NCI-H1092 (cell line): ENCODE data around the gene KNTC1.
"Not testable (repeated sequence)": the region's sequence is repeated elsewhere in the genome, so short reads cannot be mapped to it uniquely, and the experiment has no call there.

Source experiments
- DNase-seq: peaks from one replicate; lab custom pipeline; 2025; lab: John Stamatoyannopoulos, UW

KNTC1 gene

DNA sequence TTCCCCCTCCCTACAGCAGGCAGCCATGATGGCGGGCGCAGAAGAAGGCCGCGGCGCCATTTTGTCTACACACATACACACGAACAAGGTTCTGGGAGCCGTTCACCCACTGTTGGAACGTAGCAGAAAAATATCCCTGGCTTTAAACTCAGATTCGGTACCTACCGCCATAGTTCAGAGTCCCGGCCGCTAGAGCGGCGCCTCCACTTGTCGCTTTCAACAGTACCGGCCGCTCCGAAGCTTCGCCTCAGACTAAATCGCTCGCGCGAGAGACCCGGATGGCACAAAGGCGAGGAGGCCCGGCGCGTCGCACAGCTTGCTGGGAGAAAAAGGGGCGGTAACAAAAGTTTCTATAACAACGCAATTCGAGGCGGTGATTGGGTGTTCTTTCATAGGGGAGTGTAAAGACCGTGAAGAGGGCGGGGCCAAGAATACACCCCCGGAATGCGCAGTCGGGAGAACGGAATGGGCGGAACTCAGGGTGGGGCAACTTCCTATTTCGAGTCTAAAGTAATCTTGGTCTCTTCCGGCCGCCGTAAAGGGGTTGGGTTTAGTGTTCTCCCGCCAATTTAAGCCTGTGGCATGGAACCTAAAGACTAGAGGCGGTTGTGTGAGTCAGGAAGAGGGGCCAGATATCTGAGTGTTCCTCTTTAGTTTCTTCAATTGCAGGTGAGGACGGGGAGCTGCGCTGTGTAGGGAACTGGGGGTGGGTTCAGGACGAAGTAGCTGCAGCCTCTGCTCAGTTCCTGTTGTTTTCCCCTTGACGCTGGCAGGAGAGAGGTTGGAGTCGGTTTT, at the start of gene KNTC1, which contains the start of gene RSRC2:
Gene KNTC1, plus strand, starts transcription at position 567 of the 795 bp plus-strand sequence. CDS start 2,815 bp downstream, outside the sequence.
Gene RSRC2, minus strand, starts transcription at position 254 of the 795 bp plus-strand sequence. Its CDS starts 83 bp downstream, at position 171.
- DNase-seq: peak; percentile 98

DNA sequence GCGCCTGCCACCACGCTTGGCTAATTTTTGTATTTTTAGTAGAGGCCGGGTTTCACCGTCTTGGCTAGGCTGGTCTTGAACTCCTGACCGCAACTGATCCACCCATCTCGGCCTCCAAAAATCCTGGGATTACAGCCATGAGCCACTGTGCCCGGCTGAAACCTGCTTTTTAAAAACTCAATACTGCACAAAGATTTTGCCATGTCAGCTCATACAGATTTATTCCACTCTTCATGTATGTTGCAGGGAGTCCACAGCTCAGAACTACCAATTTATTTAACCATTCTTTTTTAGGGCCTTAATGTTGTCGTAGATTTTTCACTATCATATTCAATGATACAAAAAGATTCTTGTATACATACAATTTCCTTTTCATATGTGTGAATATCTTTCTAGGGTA, 46.3 kb upstream of the KNTC1 start:
- DNase-seq: no peak

DNA sequence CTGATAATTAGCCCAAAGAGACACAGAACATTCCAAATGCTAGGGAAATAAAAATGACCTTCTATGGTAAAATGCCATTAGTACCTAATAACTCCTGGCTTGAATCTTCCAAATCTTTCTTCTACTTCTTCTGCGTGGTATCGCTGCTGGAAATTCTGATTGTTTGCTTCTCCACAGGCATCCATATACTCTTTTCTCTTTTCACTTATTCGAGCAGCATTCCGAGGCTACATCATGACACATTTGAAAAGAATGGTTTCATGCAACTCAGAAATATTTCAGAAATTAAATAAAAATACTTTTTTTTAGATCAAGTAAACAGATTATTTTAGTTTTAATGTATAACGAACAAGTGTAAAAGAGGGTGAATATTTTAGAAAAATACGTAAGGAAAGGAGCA, 45.2 kb upstream of the KNTC1 start:
- no peak for DNase-seq

- DNase-seq: no peak
Measured at GRCh38 chr12:122483969-122484368, 43.1 kb upstream of the KNTC1 start.

GRCh38 chr12:122484385-122484784, 42.7 kb upstream of the KNTC1 start:
- not testable (repeated sequence) for DNase-seq

DNA sequence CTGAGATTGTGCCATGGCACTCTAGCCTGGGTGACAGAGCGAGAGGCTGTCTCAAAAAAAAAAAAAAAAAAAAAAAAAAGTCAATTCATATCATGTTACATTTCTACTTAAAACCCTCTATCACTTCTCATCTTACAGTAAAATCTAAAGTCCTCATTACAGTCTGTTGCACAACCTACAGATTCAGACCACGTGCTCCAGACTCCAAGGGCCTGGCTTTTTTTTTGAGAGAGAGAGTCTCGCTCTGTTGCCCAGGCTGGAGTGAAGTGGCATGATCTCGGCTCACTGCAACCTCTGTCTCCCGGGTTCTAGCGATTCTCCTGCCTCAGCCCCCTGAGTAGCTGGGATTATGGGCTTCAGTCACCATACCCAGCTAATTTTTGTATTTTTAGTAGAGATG, 40.7 kb upstream of the KNTC1 start:
- DNase-seq: not testable (repeated sequence)

DNA sequence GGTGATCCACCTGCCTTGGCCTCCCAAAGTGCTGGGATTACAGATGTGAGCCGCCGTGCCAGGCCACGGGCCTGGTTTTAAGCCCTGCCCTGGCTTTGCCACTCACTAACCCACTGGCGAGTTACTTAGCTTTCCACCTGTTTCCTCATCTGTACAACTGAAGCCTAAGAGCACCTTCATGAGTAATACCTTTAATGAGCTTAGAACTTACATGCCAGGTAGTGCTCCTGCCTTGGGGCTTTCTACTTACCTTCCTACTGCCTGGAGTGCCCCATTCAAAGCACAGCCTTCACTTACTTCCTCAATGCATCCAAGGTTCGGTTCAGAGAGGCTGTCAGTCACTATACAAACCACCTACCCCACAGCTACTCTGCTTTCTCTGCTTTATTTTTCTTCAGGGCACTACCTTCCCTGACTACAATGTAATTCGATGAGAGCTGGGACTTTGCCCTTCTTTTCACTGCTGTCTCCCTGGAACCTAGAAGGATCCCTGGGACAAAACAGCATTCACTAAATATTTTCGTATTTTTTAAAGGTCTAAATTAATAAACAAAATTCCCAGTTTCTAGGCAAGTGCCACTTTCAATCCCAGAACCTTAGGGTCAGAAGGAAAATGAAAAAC, 40.1 kb upstream of the KNTC1 start:
- DNase-seq: no peak

DNA sequence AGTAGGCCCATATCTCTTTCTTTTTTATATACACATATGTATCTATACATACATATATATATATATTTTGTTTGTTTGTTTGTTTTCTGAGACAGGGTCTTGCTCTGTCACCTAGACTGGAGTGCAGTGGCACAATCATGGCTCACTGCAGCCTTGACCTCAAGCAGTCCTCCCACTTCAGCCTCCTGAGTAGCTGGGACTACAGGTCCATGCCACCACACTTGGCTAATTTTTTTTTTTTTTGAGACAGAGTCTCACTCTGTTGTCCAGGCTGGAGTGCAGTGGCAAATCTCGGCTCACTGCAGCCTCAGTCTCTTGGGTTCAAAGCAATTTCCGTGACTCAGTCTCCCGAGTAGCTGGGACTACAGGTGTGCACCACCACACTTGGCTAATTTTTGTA, 39.2 kb upstream of the KNTC1 start:
- not testable (repeated sequence) for DNase-seq

DNA sequence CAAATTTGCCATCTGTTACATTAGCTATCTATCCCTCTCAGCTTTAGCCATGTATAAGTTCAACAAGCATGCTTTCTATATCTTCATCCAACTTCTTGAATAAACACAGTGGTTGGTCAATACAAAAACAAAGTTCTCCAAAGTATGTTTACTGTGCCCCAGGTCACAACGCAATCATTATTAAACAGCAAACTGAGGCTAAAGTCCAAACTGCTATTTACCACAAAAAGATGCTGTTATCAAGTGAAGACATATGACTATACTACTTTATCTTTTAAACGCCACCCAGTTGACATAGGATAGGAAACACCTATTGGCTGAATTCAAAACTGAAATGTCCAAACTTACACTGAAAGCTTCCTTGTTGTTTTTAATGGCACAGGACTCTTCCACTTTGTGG, 38.0 kb upstream of the KNTC1 start:
- DNase-seq: no peak

DNA sequence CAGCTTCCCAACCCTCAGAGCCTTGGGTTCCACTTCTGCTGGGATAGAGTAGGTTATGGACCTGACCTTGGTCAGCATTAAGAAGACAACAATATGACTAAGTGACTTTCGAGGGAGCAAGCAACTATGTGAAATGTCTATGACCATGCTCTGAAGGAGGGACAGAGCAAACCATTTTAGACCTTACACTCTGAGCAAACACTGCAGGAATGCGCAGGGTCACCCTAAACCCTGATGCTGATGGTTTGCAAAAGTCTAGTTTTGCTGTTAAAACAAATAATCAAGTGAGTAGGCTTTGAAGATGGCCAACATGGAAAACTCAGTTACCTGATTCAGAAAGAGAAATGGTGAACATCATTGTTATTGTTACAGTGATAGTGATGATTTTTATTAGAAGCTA, 35.1 kb upstream of the KNTC1 start:
- DNase-seq: no peak

DNA sequence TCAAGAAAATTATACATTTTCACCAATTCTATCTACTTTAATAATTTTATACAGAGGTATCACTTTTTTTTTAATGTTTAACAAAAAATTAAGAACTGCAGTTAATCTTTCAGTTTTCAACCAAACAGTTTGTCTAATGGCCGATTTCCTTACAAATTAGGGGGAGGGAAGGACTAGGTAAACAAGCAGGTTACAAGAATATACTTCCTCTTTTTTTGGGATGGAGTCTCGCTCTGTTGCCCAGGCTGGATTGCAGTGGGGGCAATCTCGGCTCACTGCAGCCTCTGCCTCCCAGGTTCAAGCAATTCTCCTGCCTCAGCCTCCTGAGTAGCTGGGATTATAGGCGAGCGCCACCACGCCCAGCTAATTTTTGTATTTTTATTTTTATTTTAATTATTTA, 33.8 kb upstream of the KNTC1 start:
- not testable (repeated sequence) for DNase-seq

- no peak for DNase-seq
Measured at GRCh38 chr12:122495258-122495657, 31.8 kb upstream of the KNTC1 start.

DNA sequence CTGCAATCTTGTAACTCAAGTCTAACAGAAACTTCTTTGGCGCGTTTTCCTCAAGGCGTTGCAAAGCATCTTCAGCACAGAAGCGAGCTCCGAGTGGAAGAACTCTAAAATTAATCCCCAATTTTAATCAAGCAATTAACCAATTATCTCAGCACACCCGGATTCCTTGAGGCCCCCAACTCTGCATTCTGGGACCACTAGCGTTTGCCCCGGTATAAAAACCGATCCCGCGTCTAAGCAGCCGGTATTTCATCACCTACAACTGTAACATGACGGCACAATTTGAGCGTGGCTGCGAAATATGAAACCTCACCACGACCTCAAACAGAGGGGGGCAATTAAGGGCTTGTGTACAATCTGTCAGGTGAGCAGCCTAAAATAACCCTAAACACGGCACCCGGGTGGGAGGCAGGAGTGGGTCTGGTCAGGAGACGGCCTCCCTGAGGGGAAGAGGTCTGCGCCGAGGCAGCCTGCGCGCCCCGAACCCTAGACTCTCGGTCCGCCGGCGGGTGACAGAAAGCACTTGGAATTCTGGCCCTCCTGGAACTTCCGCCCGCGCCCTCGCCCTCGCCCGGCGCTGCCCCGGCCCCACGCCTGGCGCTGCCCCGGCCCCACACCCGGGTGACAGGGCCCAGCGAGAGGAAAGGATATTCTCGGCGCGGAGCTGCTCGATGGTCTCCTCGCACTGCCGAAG, 26.9 kb upstream of the KNTC1 start:
- DNase-seq: peak; percentile 37

DNA sequence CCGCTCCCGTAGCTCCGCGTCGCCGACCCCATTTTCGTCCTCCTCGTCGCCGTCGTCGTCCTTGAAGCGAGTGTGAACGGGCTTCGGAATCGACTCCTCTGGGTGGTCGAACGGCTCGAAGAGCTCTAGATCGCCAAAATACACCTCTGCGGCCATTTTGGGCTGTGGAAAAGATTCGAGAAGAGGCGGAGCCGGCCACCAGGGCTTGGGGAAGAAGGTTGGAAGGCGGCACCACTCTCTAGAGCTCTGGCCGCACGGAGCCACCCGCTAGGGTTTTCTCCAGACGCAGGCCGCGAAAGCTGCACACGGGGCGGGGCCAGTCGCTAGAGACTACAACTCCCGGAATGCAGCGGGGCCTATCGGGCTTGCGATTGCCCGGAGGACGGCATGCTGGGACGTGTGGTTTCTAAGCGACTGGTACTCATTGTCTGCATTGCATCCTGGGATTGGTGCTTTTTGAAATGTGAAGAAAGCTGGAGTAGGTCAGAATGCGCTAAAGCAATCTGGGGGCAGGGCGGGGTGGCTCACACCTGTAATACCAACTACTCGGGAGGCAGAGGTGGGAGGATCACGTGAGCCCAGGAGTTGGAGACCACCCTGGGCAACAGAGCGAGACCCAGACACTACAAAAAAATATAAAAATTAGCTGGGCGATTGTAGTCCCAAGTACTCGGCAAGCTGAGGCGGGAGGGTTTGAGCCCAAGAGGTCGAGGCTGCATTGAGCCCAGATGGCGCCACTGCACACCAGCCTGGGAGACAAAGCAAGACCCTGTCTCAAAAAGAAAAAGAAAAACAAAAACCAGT, 26.2 kb upstream of the KNTC1 start, which contains the start of gene ZCCHC8:
Gene ZCCHC8, minus strand, starts transcription at position 248 of the 804 bp plus-strand sequence. Its CDS starts 92 bp downstream, at position 156.
- peak; percentile 93 for DNase-seq

DNA sequence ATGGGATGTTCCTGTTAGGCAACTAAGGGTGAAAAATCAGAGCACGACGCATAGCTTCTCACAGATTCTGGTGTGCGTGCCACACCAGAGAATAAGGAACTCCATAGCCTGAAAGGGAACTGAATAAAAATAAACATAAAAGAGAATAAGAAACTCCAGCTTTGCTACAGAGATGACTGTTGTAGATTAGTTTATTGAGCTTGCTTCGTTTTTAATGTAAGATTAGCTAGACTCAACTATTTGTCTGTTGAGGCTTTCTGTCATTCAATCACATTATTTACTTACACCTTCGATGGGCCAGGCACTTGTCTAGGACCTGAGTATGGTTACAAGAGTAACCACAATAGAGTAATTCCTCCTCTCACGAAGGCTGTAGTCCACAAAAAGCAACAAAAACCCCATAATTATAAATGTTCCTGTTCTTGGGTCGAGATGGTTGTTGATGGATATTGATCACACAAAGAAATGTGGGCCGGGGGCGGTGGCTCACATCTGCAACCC, 25.5 kb upstream of the KNTC1 start:
- no peak for DNase-seq

- DNase-seq: no peak
Measured at GRCh38 chr12:122503147-122503751, 23.8 kb upstream of the KNTC1 start.

DNA sequence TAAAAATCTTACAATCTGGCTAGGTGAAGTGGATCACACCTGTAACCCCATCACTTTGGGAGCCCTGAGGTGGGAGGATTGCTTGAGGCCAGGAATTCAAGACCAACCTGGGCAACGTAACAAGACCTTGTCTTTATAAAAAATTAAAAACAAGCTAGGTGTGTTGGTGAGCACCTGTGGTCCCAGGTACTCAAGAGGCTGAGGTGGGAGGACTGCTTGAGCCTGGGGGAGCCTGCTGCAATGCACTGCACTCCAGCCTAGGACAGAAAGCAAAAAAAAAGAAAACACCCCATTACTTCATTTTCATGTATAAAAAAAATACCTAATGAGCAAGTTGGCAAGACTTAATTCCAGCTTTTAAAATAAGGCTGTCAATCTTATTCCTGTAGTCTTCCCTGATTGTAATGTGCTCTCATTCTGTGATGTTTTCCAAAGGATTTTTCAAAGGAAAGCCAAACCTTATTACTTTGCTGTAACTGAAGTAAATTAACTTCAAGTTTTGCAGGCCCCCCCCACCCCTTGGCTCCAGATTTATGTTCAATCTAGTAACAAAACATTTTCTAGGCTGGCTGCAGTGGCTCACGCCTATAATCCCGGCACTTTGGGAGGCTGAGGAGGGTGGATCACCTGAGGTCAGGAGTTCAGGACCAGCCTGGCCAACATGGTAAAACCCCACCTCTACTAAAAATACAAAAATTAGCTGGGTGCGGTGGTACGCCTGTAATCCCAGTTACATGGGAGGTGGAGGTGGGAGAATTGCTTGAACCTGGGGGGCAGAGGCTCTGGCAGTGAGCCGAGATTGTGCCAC, 23.1 kb upstream of the KNTC1 start:
- no peak for DNase-seq

- DNase-seq: no peak
Measured at GRCh38 chr12:122505419-122506051, 21.5 kb upstream of the KNTC1 start.

- no peak for DNase-seq
Measured at GRCh38 chr12:122506393-122506938, 20.6 kb upstream of the KNTC1 start.

GRCh38 chr12:122508163-122508562, 18.9 kb upstream of the KNTC1 start:
- DNase-seq: no peak
